Psoas muscle (tissue), 8 donors: Measurements from ENCODE around the gene ASPN. TPM values are rescaled to one million over a fixed set of nuclear protein-coding genes. Genes with fewer than 3 reads are reported as not detected.

ENCODE experiments used
- ATAC-seq, 4 donors: fragments of 200-7000 bp; cut with Tn5 transposase; one replicate each; pipeline ENCODE4 v1.9.1; 2020; ENCODE audit warnings: moderate library complexity in 3 of 4, mild to moderate bottlenecking in 2 of 4
- DNase-seq, 2 donors: peaks; one replicate each; pipeline ENCODE4 v3.0.0-alpha.2; 2020
- H3K27ac ChIP-seq: fragments of 200-600 bp; one replicate; pipeline ENCODE4 v1.8.0; 2022
- H3K27me3 ChIP-seq, 3 donors: fragments of 200-600 bp in 1 of 3; one replicate each; pipeline versions ENCODE4 v1.6.1 to v1.8.0; 2013 to 2022; ENCODE audit warnings: low read length in 2 of 3, mild to moderate bottlenecking in 2 of 3, moderate library complexity in 1 of 3; ENCODE audit not compliant: insufficient read depth in 3 of 3
- H3K36me3 ChIP-seq, 2 donors: fragments of 200-600 bp in 1 of 2; one replicate each; pipeline versions ENCODE4 v1.6.1 to v1.8.0; 2013 to 2022; ENCODE audit warnings: low read depth in 1 of 2, mild to moderate bottlenecking in 1 of 2, moderate library complexity in 1 of 2; ENCODE audit not compliant: insufficient read depth in 1 of 2
- H3K4me1 ChIP-seq: fragments of 200-600 bp; one replicate; pipeline ENCODE4 v1.8.0; 2022
- H3K4me3 ChIP-seq: fragments of 200-600 bp; one replicate; pipeline ENCODE4 v1.8.0; 2022; ENCODE audit warnings: mild to moderate bottlenecking
- H3K9me3 ChIP-seq: fragments of 200-600 bp; one replicate; pipeline ENCODE4 v1.8.0; 2022
- WGBS, 3 donors: extraction: QIAGEN DNeasy Blood & Tissue Kit; methylation state at CpG; one replicate each; pipeline versions ENCODE4 v1.1.6 to v1.1.7; 2013; 5-methylcytosine and 5-hydroxymethylcytosine counted together
- intact Hi-C, 2 donors: fragments of 100-400 bp; cut with DNase I; formaldehyde crosslinking; loops; one replicate each; pipeline versions ENCODE4 v1.11.0 to v1.14.2; 2022
- polyA plus RNA-seq, 3 donors: library from polyadenylated mRNA; stranded (reverse); fragments of 200-250 nt; gene quantifications; one replicate each; pipeline ENCODE4 v1.2.3, GENCODE V29; 2013
- total RNA-seq, 4 donors: library from RNA; stranded (reverse); fragmentation: NEBNext Ultra II Directional in 2 of 4; extraction: Animal tissue kit (Norgen Biotek cat#: 25700) in 2 of 4; gene quantifications; one replicate each; pipeline versions ENCODE4 v1.2.1 to v1.2.4, GENCODE V29; 2021 to 2023
- TF ChIP-seq, protein P1 (sequence below): fragments of 200-600 bp; IDR thresholded peaks from one replicate; pipeline ENCODE4 v1.8.0; 2022; ENCODE audit warnings: antibody characterized with exemption
- donor health status: healthy with polysubstance abuse.
- donor health status: DM: no; HTN: no; CAD: no; lungs with moderate emphysema.
- donor health status: Bipolar disorder and iron deficiency.
- donor health status: healthy.
- donor health status: DM: yes; HTN: yes; CAD: no.
- donor health status: DM: no; HTN: no; CAD: no.
- donor health status: DM: no; HTN: no; CAD: no.
- donor health status: DM: yes; HTN: yes; CAD: no.

The ASPN gene
- total and polyA plus RNA-seq, 7 donors: 0.52 to 5.7 (median 1.2) TPM

DNA sequence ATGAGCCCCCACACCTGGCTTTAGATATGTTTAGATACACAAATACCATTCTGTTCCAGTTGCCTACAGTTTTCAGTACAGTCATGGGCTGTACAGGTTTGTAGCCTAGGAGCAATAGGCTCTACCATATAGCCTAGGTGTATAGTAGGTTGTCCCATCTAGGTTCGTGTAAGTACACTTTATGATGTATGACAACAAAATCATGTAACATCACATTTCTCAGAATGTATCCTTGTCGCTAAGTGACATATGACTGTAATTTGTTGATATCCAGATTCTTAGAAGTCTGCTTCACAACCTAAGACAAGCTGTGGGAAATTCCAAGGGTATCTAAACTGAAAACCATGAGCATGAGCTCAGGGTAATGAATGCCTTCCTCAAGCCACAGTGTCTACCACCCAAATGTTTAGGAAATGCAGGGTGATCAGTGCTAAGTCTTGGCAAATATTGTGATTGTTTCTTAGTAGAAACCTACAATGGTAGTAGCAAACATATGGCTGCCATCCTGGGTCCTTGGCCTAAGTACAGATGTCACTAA lies 45.1 kb upstream of the ASPN start:
- DNase-seq (no peak), ATAC-seq (no peak)
- 94 to 96% (median 94%) methylated on average over 2 of the region's 2 CpGs for WGBS, 3 donors
- Histone ChIP-seq H3K4me1 (no peaks in the 10 kb centered on the region), H3K9me3 (no peaks in the 10 kb centered on the region), H3K27me3 (no peaks in the 10 kb centered on the region), H3K36me3 (no peaks in the 10 kb centered on the region), H3K27ac (no peak overlapping the region), H3K4me3 (no peak overlapping the region)
- intact Hi-C loops: no loop called here
- TF ChIP-seq, protein P1, sequence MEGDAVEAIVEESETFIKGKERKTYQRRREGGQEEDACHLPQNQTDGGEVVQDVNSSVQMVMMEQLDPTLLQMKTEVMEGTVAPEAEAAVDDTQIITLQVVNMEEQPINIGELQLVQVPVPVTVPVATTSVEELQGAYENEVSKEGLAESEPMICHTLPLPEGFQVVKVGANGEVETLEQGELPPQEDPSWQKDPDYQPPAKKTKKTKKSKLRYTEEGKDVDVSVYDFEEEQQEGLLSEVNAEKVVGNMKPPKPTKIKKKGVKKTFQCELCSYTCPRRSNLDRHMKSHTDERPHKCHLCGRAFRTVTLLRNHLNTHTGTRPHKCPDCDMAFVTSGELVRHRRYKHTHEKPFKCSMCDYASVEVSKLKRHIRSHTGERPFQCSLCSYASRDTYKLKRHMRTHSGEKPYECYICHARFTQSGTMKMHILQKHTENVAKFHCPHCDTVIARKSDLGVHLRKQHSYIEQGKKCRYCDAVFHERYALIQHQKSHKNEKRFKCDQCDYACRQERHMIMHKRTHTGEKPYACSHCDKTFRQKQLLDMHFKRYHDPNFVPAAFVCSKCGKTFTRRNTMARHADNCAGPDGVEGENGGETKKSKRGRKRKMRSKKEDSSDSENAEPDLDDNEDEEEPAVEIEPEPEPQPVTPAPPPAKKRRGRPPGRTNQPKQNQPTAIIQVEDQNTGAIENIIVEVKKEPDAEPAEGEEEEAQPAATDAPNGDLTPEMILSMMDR: no peak

DNA sequence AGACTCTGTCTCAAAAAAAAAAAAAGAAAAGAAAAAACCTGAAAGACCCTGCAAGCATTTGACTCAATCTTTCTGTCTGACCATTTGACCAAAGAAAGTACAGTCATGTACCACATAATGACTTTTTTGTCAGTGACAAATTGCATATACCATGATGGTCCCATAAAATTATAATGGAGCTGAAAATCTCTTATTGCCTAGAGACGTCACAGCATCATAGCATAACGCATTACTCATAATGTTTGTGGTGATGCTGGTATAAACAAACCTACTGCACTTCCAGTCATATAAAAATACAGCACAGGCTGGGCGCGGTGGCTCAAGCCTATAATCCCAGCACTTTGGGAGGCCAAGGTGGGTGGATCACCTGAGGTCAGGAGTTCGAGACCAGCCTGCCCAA lies 43.0 kb upstream of the ASPN start:
- H3K4me1 ChIP-seq: no peaks in the 10 kb centered on the region
- no peaks in the 10 kb centered on the region for H3K36me3 ChIP-seq
- H3K9me3 ChIP-seq: no peaks in the 10 kb centered on the region
- H3K4me3 ChIP-seq: no peak overlapping the region
- H3K27ac ChIP-seq: no peak overlapping the region
- TF ChIP-seq, protein P1: no peak
- 92 to 96% (median 94%) methylated on average over 5 of the region's 5 CpGs for WGBS, 3 donors
- ATAC-seq (no peak), DNase-seq (no peak)
- intact Hi-C loops: no loop called here
- H3K27me3 ChIP-seq: no peaks in the 10 kb centered on the region

DNA sequence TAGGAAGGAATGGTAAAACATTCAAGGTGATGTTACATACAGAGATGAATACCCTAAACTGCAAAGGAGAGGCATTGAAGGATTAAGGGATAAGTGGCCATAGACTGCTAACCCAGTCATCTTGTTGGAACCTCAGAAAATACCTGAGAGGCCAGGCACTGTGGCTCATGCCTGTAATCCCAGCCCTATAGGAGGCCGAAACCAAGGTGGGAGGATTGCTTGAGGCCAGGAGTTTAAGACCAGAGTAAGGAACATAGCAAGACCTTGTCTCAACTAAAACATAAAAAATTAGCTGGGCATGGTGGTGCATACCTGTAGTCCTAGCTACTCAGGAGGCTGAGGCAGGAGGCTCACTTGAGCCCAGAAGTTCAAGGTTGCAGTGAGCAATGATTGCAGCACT lies 42.6 kb upstream of the ASPN start:
- TF ChIP-seq, protein P1: no peak
- DNase-seq: no peak
- no peak overlapping the region for H3K27ac ChIP-seq
- no peaks in the 10 kb centered on the region for H3K27me3 ChIP-seq
- H3K36me3 ChIP-seq: no peaks in the 10 kb centered on the region
- WGBS, 3 donors: 95 to 100% (median 100%) methylated on average over 1 of the region's 1 CpG
- no peaks in the 10 kb centered on the region for H3K4me1 ChIP-seq
- no peak overlapping the region for H3K4me3 ChIP-seq
- no peaks in the 10 kb centered on the region for H3K9me3 ChIP-seq
- no peak for ATAC-seq
- intact Hi-C loops: no loop called here

DNA sequence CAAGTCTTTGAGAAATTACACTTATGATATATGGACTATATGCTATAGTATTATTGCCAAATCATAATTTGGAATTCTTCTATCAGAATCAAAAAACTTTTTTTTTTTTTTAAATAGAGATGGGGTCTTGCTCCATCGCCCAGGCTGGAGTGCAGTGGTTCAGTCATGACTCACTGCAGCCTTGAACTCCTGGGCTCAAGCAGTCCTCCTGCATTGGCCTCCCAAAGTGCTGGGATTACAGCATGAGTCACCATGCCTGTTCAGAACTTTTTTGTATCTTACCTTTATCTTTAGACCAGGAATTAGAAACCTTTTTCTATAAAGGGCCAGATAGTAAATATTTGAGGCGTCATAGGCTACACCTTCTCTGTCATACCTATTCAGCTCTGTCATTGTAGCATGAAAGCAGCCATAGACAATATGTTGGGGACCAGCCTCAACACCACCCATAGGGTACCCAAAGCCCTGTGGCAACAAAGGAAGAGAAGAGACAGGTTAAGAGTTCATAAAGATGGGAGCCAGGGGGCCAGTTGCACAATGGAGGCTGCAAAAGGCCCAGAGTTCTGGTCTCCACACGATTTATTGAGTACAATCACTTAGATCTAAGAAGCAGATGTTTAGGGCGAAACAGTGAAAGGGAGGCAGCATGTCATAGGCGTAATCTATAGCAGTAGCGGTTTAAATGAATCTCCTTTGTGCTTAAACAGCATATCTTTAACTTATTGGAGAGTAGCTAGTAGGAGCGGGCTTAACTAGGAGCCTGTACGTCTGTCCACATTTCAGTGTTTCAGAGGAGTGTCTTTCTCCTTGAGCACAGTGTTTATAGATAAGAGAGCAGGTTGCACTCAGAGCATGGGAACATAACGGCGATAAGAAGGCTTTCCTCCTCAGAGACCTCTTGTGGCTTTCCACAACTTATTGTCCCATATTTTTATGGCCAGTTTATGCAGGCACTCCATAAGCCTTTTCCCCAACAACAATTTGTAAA lies 41.0 kb upstream of the ASPN start:
- H3K4me3 ChIP-seq: no peak overlapping the region
- TF ChIP-seq, protein P1: no peak
- no peaks in the 10 kb centered on the region for H3K4me1 ChIP-seq
- intact Hi-C loops: no loop called here
- no peak overlapping the region for H3K27ac ChIP-seq
- H3K27me3 ChIP-seq: no peaks in the 10 kb centered on the region
- 85 to 90% (median 90%) methylated on average over 10 of the region's 10 CpGs for WGBS, 3 donors
- no peaks in the 10 kb centered on the region for H3K9me3 ChIP-seq
- no peak for DNase-seq
- no peaks in the 10 kb centered on the region for H3K36me3 ChIP-seq
- ATAC-seq: no peak
